GM23338 (cell line): ENCODE data around the gene CAPN14.

Experiments
- CREB1 ChIP-seq: fragments of 250-450 bp; sonication (Bioruptor Pico); IDR thresholded peaks from 2 replicates; pipeline ENCODE4 v1.5.0; 2020; ENCODE audit warnings: low read depth, mild to moderate bottlenecking, moderate library complexity
- CTCF ChIP-seq, 2 experiments: fragments of 200-600 bp in 1 of 2; sonication (generic) in 1 of 2; conservative IDR thresholded peaks; 2 replicates each; pipeline versions ENCODE4 v1.5.1 to v1.6.1; 2016 to 2017; ENCODE audit warnings: antibody characterized with exemption in 2 of 2, low read depth in 2 of 2, mild to moderate bottlenecking in 2 of 2, moderate library complexity in 1 of 2
- EZH2 ChIP-seq: fragments of 200-600 bp; sonication (generic); IDR thresholded peaks from one replicate; pipeline ENCODE4 v1.8.0; 2017; ENCODE audit warnings: antibody characterized with exemption, mild to moderate bottlenecking, low read depth; ENCODE audit not compliant: unreplicated experiment
- EZH2phosphoT487 ChIP-seq: fragments of 200-600 bp; sonication (generic); IDR thresholded peaks from one replicate; pipeline ENCODE4 v1.8.1; 2018; ENCODE audit warnings: antibody characterized with exemption; ENCODE audit not compliant: unreplicated experiment
- JUNB ChIP-seq: IDR thresholded peaks from one replicate; pipeline ENCODE4 v1.6.1; 2016; ENCODE audit warnings: antibody characterized with exemption; ENCODE audit not compliant: unreplicated experiment
- NANOG ChIP-seq: IDR thresholded peaks from 2 replicates; pipeline ENCODE4 v1.6.1; 2016; ENCODE audit warnings: antibody characterized with exemption, borderline replicate concordance
- POLR2AphosphoS5 ChIP-seq: IDR thresholded peaks from 2 replicates; pipeline ENCODE4 v1.6.1; 2016; ENCODE audit warnings: antibody characterized with exemption, low read depth
- REST ChIP-seq: IDR thresholded peaks from one replicate; pipeline ENCODE4 v1.6.1; 2018; ENCODE audit warnings: antibody characterized with exemption; ENCODE audit not compliant: unreplicated experiment
- STAT1 ChIP-seq: IDR thresholded peaks from one replicate; pipeline ENCODE4 v1.6.1; 2016; ENCODE audit warnings: antibody characterized with exemption; ENCODE audit not compliant: unreplicated experiment
- ZNF114 ChIP-seq: fragments of 250-450 bp; sonication (Bioruptor Pico); IDR thresholded peaks from 2 replicates; pipeline ENCODE4 v1.5.0; 2020; ENCODE audit warnings: mild to moderate bottlenecking, moderate library complexity
- ZNF331 ChIP-seq: fragments of 250-450 bp; sonication (Bioruptor Pico); IDR thresholded peaks from 2 replicates; pipeline ENCODE4 v1.5.0; 2020; ENCODE audit warnings: low read depth, mild to moderate bottlenecking, moderate library complexity

- TF ChIP-seq CTCF (conservative IDR thresholded peaks at IDR 0.05; ENCODE audit: low read depth in 2 of 2) (no peak), EZH2 (no peak), JUNB (no peak), REST (no peak), POLR2AphosphoS5 (no peak), EZH2phosphoT487 (no peak), NANOG (no peak), CREB1 (no peak), ZNF114 (no peak), ZNF331 (CRISPR knock-in tag) (no peak), STAT1 (no peak)
Measured at GRCh38 chr2:31129375-31130171, 87.7 kb downstream of the CAPN14 start.
